A549 (cell line): Measurements from ENCODE around the gene PFN1. TPM values are rescaled to one million over a fixed set of nuclear protein-coding genes. Genes with fewer than 3 reads are reported as not detected.

Experiments used
- ATAC-seq, 2 experiments: fragments of 200-7000 bp in 1 of 2; fragments of >200 bp in 1 of 2; cut with Nextera tagmentation in 1 of 2; cut with Tn5 transposase in 1 of 2; 3 replicates each; pipeline versions ENCODE4 v1.8.0 to v1.9.1; 2018 to 2020; ENCODE audit warnings: mild to moderate bottlenecking in 1 of 2, moderate library complexity in 1 of 2
- CTCF ChIA-PET: fragments of 300-600 bp; sonication (Branson Sonifier 250); formaldehyde crosslinking; extraction: SDS; loops from one replicate; lab custom pipeline; 2021; ENCODE audit warnings: antibody characterized with exemption, inconsistent platforms; lab: Yijun Ruan, JAX
- POLR2A ChIA-PET: fragments of 350-600 bp; formaldehyde crosslinking; extraction: SDS; loops from one replicate; lab custom pipeline; 2021; ENCODE audit warnings: antibody characterized with exemption, inconsistent platforms; lab: Yijun Ruan, JAX
- DNase-seq, 2 experiments: peaks; one replicate each; pipeline versions ENCODE4 v3.0.0 to v3.0.0-alpha.2; 2011 to 2016; ENCODE audit warnings: low read depth in 1 of 2, low spot score in 1 of 2
- FAIRE-seq: peaks from 2 replicates; lab custom pipeline; 2011; peaks lifted over from hg19 to GRCh38; lab: Jason Lieb, UNC
- H3K27ac ChIP-seq, 2 experiments: fragments of >200 bp; sonication (Bioruptor Twin); formaldehyde crosslinking; 3 replicates each; pipeline ENCODE4 v1.5.1; 2016 to 2017
- H3K4me1 ChIP-seq: fragments of >200 bp; sonication (Bioruptor Twin); formaldehyde crosslinking; 3 replicates; pipeline ENCODE4 v1.6.1; 2016
- H3K4me2 ChIP-seq: fragments of >200 bp; sonication (Bioruptor Twin); formaldehyde crosslinking; 3 replicates; pipeline ENCODE4 v1.6.1; 2016
- H3K4me3 ChIP-seq: fragments of >200 bp; sonication (Bioruptor Twin); formaldehyde crosslinking; 3 replicates; pipeline ENCODE4 v1.5.1; 2016
- H3K9me3 ChIP-seq: fragments of >200 bp; sonication (Bioruptor Twin); formaldehyde crosslinking; 3 replicates; pipeline ENCODE4 v1.6.1; 2016
- BCL3 ChIP-seq: fragments of >200 bp; sonication (Bioruptor Twin); formaldehyde crosslinking; IDR thresholded peaks from 3 replicates; pipeline ENCODE4 v1.6.1; 2016
- BHLHE40 ChIP-seq: IDR thresholded peaks from 2 replicates; pipeline ENCODE4 v1.6.1; 2012; ENCODE audit warnings: low read depth, low read length, inconsistent platforms
- CBX8 ChIP-seq: fragments of 200-600 bp; sonication (generic); IDR thresholded peaks from 2 replicates; pipeline ENCODE4 v1.6.1; 2016
- CTCF ChIP-seq: fragments of >200 bp; sonication (Bioruptor Twin); formaldehyde crosslinking; IDR thresholded peaks from 3 replicates; pipeline ENCODE4 v1.5.1; 2016
- E2F6 ChIP-seq: IDR thresholded peaks from 2 replicates; pipeline ENCODE4 v1.6.1; 2012; ENCODE audit warnings: low read depth, borderline replicate concordance
- EHMT2 ChIP-seq: fragments of 200-600 bp; sonication (generic); IDR thresholded peaks from 2 replicates; pipeline ENCODE4 v1.6.1; 2016; ENCODE audit warnings: antibody characterized with exemption, low read depth, mild to moderate bottlenecking, moderate library complexity
- EP300 ChIP-seq, 2 experiments: fragments of >200 bp; sonication (Bioruptor Twin); formaldehyde crosslinking; IDR thresholded peaks; 2 replicates in 1 of 2; 3 replicates in 1 of 2; pipeline ENCODE4 v1.6.1; 2016 to 2017
- ESRRA ChIP-seq: fragments of 150-350 bp; IDR thresholded peaks from 2 replicates; pipeline ENCODE4 v1.6.1; 2014; ENCODE audit warnings: mild to moderate bottlenecking, low read length, borderline replicate concordance
- FOSB ChIP-seq: fragments of 250-450 bp; sonication (Bioruptor Pico); IDR thresholded peaks from 2 replicates; pipeline ENCODE4 v1.5.0; 2020; ENCODE audit warnings: mild to moderate bottlenecking, moderate library complexity
- HES2 ChIP-seq: fragments of >200 bp; sonication (Bioruptor Twin); formaldehyde crosslinking; IDR thresholded peaks from 2 replicates; pipeline ENCODE4 v1.6.1; 2016
- HEYL ChIP-seq: fragments of 250-450 bp; sonication (Bioruptor Pico); IDR thresholded peaks from 2 replicates; pipeline ENCODE4 v1.8.0; 2021; ENCODE audit warnings: mild to moderate bottlenecking, moderate library complexity
- HMGXB4 ChIP-seq: fragments of 250-450 bp; sonication (Bioruptor Pico); IDR thresholded peaks from 2 replicates; pipeline ENCODE4 v1.5.0; 2021; ENCODE audit warnings: mild to moderate bottlenecking, moderate library complexity, borderline replicate concordance
- JUNB ChIP-seq: fragments of >200 bp; sonication (Bioruptor Twin); formaldehyde crosslinking; IDR thresholded peaks from 2 replicates; pipeline ENCODE4 v1.6.1; 2016
- KDM1A ChIP-seq: fragments of 200-600 bp; sonication (generic); IDR thresholded peaks from 2 replicates; pipeline ENCODE4 v1.6.1; 2016; ENCODE audit warnings: low read depth, mild to moderate bottlenecking
- MAFK ChIP-seq: fragments of 450-650 bp; IDR thresholded peaks from 2 replicates; pipeline ENCODE4 v1.6.1; 2014; ENCODE audit not compliant: partially characterized antibody
- MAX ChIP-seq: IDR thresholded peaks from 2 replicates; pipeline ENCODE4 v1.6.1; 2012
- MAZ ChIP-seq: fragments of 150-350 bp; IDR thresholded peaks from 2 replicates; pipeline ENCODE4 v1.6.1; 2014; ENCODE audit warnings: antibody characterized with exemption, low read depth, low read length, borderline replicate concordance
- MYC ChIP-seq: IDR thresholded peaks from 2 replicates; pipeline ENCODE4 v1.6.1; 2012; ENCODE audit warnings: mild to moderate bottlenecking, inconsistent platforms, low read length, improper control_type of control experiment, borderline replicate concordance
- PHF8 ChIP-seq: fragments of 200-600 bp; sonication (generic); IDR thresholded peaks from 2 replicates; pipeline ENCODE4 v1.6.1; 2016; ENCODE audit warnings: low read depth, mild to moderate bottlenecking, antibody characterized with exemption, moderate library complexity, borderline replicate concordance
- POLR2A ChIP-seq: IDR thresholded peaks from 2 replicates; pipeline ENCODE4 v1.6.1; 2012; ENCODE audit warnings: mild to moderate bottlenecking, low read length
- POLR2AphosphoS2 ChIP-seq: conservative IDR thresholded peaks from 2 replicates; pipeline ENCODE4 v1.6.1; 2012; ENCODE audit warnings: low read length, improper control_type of control experiment, inconsistent platforms
- RAD21 ChIP-seq, 2 experiments: fragments of >200 bp in 1 of 2; sonication (Bioruptor Twin) in 1 of 2; formaldehyde crosslinking in 1 of 2; IDR thresholded peaks in 1 of 2; conservative IDR thresholded peaks in 1 of 2; 2 replicates in 1 of 2; 3 replicates in 1 of 2; pipeline ENCODE4 v1.6.1; 2012 to 2018; ENCODE audit warnings: inconsistent platforms in 1 of 2
- RFX5 ChIP-seq: fragments of 450-650 bp; IDR thresholded peaks from 2 replicates; pipeline ENCODE4 v1.7.1; 2014; ENCODE audit warnings: antibody characterized with exemption, mild to moderate bottlenecking, moderate library complexity
- SMC3 ChIP-seq: fragments of >200 bp; sonication (Bioruptor Twin); formaldehyde crosslinking; IDR thresholded peaks from 3 replicates; pipeline ENCODE4 v1.6.1; 2018; ENCODE audit warnings: inconsistent platforms
- TP53 ChIP-seq: fragments of 250-450 bp; sonication (Bioruptor Pico); IDR thresholded peaks from 2 replicates; pipeline ENCODE4 v1.5.0; 2021; ENCODE audit warnings: mild to moderate bottlenecking, moderate library complexity
- USF2 ChIP-seq: fragments of 450-650 bp; IDR thresholded peaks from 2 replicates; pipeline ENCODE4 v1.6.1; 2014; ENCODE audit warnings: antibody characterized with exemption
- WGBS: methylation state at CpG from one replicate; pipeline ENCODE4 v1.1.6; 2017; ENCODE audit errors: missing lambda C conversion rate; 5-methylcytosine and 5-hydroxymethylcytosine counted together
- polyA plus RNA-seq, 4 experiments: library from polyadenylated mRNA; depleted of rRNA in 3 of 4; stranded (reverse); fragments of >200 nt; fragmentation: RNase III in 1 of 4; extraction: RNeasy Plus Mini Kit Qiagen cat#74134 plus additional on column Dnase treatment in 1 of 4; gene quantifications; 2 replicates in 3 of 4; 3 replicates in 1 of 4; pipeline ENCODE4 v1.2.3, GENCODE V29; 2011 to 2017

Gene PFN1
- polyA plus RNA-seq, 2 of the 4 experiments (the other 2 are of a cell fraction): 1,732 to 3,230 TPM

- Histone ChIP-seq H3K4me1 (peaks cover 21% of the 10 kb centered on the region), H3K9me3 (no peaks in the 10 kb centered on the region), H3K4me3 (peak overlapping the region; percentile 63), H3K4me2 (peak overlapping the region; percentile 84), H3K27ac (peak overlapping the region; percentile 91 to 95)
- DNase-seq (no peak), FAIRE-seq (no peak), ATAC-seq (no peak)
- POLR2A ChIA-PET: interaction anchor here (0.5 to 6.2 kb wide), 2 partner anchors 17 to 245 kb away, joined by 3 to 78 read pairs; partner anchors contain the start of gene ENO3
- TF ChIP-seq MAFK (no peak), BHLHE40 (no peak), POLR2A (no peak), TP53 (CRISPR knock-in tag) (no peak), CBX8 (no peak), USF2 (no peak), CTCF (no peak), KDM1A (no peak), MYC (no peak), BCL3 (no peak), HES2 (no peak), EP300 (IDR thresholded peaks at IDR 0.05) (no peak), HEYL (CRISPR knock-in tag) (no peak), PHF8 (no peak), EHMT2 (no peak), MAX (no peak), MAZ (no peak), FOSB (no peak), JUNB (no peak)
- WGBS: 68% methylated on average over 23 of the region's 23 CpGs
- CTCF ChIA-PET: interaction anchor here (1.2 to 11.2 kb wide), 7 partner anchors 11 to 94 kb away, joined by 4 to 148 read pairs (median 22); partner anchors contain the start of genes CAMTA2 and ENO3
These were observed 20.2 kb upstream of the PFN1 start for GRCh38 chr17:4968486-4969046.

GRCh38 chr17:4967539-4968485 is 19.5 kb upstream of the PFN1 start, which contains the start of gene SPAG7:
Gene SPAG7, minus strand, starts transcription at chr17:4967817. Its CDS starts 13 bp downstream, at chr17:4967804.
- no peak for FAIRE-seq
- POLR2A ChIA-PET: interaction anchor here (0.5 to 6.2 kb wide), 24 partner anchors 8 to 258 kb away, joined by 3 to 83 read pairs (median 4); partner anchors contain the start of genes CAMTA2, ENO3, PFN1 and PLD2
- TF ChIP-seq MAX (peak; percentile 90), TP53 (CRISPR knock-in tag) (0 out of 2 replicates have a peak, but pooled peaks have one; percentile 23), MAZ (peak; percentile 77; the same call in 1 of the 2 replicates), RAD21 (conservative IDR thresholded peaks at IDR 0.05 in 1 of 2, IDR thresholded peaks at IDR 0.05 in 1 of 2) (peak; percentile 39 to 63), E2F6 (peak; percentile 46; the same call in 1 of the 2 replicates), JUNB (no peak), ESRRA (no peak), RFX5 (0 out of 2 replicates have a peak, but pooled peaks have one; percentile 15), POLR2AphosphoS2 (peak; percentile 63; the same call in 1 of the 2 replicates), BHLHE40 (no peak), HMGXB4 (peak; percentile 63; the same call in 1 of the 2 replicates), SMC3 (peak; percentile 54; the same call in 2 of the 3 replicates)

More at GRCh38 chr17:4967539-4968485, 19.5 kb upstream of the PFN1 start, which contains the start of gene SPAG7:
- H3K4me2 ChIP-seq: peak within 1 kb of the TSS; percentile 89
- CTCF ChIA-PET: interaction anchor here (0.5 to 11.2 kb wide), 18 partner anchors 11 to 1457 kb away, joined by 3 to 148 read pairs (median 4); partner anchors contain the start of genes CAMTA2, ENO3, PFN1 and RNF167
- H3K4me3 ChIP-seq: peak within 1 kb of the TSS; percentile 63
- H3K4me1 ChIP-seq: peaks cover 21% of the 10 kb centered on the region
- H3K9me3 ChIP-seq: no peaks in the 10 kb centered on the region
- peak within 1 kb of the TSS; percentile 94 to 95 for H3K27ac ChIP-seq
- WGBS: 6% methylated on average over 50 of the region's 66 CpGs
- ATAC-seq: peak; percentile 67 to 78
- peak; percentile 97 to 99 for DNase-seq
